ENCODE data around the gene BLOC1S1.
"Not testable (repeated sequence)": the region's sequence is repeated elsewhere in the genome, so short reads cannot be mapped to it uniquely, and the experiment has no call there.

BLOC1S1 gene

DNA sequence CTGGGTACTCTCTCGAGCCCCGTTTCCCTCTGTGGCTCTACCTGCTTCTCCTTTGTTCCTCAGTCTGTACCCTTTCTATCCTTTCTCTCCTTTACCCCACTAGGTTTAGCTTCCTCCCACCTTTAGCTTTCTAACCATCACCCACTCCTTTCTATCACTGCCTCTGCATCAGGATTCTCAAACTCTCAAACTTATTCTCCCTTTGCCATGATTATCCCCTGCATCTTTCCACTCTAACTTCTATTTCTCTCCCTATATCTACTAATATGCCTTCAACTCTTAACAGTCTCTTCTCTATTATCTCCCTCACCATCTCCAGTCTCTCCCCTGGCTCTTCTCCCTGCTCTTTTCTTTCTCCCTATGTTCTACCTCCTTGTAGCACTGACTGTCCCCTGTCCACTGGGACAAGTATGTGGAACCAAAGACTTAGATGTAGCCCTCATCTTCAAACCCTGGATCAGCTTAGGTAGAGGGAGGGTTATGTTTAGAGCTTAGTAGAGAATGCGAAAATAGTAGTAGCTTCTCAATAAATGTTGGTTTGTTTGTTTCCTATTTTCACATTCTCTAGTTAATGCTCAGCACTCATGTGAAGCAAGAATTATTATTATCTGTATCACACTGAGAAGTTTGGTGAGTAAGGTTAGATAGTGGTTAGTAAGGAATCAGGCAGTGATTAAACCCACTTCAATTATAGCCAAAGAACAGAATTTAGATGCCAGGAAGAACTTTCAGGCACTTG, 30.5 kb downstream of the BLOC1S1 start:
- no peak for DNase-seq

DNA sequence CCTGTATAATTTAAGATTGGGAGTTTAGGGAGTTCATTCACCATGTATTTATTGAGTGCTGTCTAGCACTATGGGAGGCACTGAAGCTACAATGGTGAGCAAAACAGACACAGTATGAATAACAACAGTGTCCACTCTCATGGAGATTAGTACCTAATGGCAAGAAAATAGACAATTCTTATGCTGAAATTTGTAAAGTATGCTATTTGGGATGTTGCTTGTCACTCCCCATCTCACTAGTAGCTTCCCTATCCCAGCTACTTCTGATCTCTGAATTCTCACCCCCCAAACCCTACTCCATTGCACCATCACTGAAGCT, 31.0 kb downstream of the BLOC1S1 start:
- DNase-seq, result no peak

DNA sequence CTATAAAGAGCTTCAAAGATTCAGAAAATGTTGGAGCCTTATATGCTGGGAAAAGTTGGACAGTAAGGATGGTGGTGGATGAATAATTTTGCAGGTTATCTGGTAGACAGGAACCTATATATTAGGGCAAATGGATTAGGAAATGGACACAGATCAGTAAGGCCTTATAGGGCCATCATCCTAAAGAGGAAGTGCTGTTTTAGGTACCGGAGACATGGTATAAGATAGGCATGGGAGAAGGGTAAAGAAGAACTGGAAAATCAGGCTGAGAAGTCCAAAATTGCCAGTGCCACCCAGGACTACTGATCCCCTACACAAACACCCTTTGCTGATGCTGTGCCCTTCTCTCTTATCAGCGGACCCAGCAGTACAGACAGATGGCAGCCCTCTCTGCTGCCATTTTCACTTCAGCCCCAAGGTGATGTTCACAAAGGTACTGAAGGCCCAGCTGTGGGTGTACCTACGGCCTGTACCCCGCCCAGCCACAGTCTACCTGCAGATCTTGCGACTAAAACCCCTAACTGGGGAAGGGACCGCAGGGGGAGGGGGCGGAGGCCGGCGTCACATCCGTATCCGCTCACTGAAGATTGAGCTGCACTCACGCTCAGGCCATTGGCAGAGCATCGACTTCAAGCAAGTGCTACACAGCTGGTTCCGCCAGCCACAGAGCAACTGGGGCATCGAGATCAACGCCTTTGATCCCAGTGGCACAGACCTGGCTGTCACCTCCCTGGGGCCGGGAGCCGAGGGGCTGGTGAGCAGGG, 32.6 kb downstream of the BLOC1S1 start:
- no peak for DNase-seq

DNA sequence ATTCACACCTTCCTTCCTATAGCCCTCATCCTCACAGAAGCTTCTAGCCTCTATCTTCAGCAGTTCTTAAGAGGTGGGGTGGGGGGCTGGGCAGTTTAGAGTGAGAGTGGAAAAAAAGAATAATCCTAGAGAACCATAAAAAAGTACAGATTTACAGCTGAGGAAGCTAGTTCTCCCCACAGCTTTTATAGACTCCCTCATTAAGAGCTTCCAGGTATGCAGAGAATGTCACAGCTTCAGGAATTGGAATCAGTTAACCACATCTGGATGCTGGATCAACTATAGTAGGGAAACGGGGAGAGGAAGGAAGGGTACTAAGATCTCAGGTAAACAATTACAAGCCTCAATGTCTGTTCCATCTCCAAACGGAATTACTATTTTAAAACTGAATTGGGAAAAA, 39.4 kb downstream of the BLOC1S1 start:
- no peak for DNase-seq

DNA sequence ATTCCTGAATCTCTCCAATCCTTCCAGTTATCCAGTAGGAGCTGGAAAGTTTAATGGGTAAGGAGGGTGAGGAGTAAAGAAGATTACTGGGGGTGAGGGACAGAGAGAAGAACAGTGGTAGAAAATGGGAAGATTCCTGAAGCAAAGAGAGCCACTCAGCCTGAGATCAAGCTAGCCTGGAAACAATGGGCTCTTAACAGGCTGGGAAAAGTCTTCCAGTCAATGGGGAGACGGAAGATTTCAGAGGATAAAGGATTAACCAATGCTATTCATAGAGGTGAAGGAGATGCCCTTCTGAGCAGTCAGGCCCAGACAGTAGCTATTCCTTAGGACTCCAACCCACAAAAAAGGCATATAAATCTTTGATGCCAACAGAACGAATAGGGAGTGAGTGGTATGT, 41.9 kb downstream of the BLOC1S1 start:
- DNase-seq, result no peak

DNA sequence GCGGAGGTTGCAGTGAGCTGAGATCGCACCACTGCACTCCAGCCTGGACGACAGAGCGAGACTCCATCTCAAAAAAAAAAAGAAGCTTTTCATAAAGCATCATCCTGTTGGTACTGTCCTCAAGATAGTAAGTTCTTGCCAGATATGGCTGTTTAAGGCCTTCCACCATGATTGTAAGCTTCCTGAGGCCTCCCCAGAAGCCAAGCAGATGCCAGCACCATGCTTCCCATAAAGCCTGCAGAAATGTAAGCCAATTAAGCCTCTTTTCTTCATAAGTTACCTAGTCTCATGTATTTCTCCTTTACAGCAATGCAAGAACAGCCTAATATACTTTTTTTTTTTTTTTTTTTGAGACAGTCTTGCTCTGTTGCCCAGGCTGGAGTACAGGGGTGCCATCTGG, 42.7 kb downstream of the BLOC1S1 start:
- not testable (repeated sequence) for DNase-seq

DNA sequence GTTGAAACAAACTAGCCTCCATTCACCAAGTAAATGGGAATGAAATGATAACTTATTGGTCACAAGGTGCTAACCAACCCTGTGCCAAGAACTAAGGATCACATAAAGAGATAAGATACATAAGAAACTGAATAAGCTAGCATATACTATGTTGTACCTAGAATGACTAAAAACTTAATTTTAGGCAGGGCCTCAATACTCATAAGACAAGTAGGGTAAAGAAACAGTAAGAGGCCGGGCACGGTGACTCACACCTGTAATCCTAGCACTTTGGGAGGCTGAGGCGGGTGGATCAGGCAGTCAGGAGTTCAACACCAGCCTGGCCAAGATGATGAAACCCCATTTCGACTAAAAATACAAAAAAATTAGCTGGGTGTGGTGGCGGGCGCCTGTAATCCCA, 44.8 kb downstream of the BLOC1S1 start:
- DNase-seq, result no peak

DNA sequence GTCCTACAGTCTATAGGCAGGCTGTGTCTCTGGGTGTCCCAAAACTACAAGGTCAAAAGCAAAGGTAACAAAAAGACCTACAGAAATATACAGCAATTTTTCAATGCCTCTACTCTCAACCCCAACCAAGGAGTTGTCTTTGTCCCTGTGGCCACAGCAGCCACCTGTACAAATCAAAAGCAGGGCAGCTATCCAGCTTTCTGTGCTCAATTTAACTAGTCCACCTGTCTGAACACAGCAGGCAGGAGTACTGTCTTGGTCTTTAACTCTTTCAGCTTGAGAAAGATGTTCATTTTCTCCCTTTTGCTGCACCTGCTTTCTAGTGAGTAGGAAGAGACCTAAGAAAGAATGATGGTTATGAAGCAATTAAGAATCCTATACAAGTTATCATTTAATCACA, 46.8 kb downstream of the BLOC1S1 start:
- DNase-seq, result no peak

DNA sequence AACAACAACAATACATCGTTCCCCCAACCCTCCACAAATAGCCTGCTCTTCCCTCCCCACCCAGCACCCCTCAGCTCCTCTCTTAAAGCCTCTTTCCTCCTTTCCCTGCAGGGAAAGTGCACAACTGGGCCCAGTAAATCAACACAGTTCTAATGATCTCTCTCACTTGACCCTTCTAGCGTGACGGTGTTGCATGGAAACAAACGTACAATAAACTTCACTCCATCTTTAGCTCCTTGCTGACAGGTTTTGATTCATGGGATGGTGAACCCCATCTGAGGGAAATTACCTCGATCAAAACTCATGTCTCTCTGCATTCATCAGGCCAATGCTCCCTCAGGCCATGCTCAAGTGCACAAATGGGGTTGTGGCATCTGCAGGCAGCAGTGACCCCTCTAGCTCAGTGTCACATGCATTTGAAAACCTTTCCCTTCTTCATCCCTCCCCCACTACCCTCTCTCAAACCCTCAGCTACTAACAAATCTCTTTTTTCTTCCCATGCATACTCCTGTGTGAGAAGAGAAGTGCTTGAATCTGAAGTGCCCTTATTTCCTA, 50.0 kb downstream of the BLOC1S1 start:
- no peak for DNase-seq

DNA sequence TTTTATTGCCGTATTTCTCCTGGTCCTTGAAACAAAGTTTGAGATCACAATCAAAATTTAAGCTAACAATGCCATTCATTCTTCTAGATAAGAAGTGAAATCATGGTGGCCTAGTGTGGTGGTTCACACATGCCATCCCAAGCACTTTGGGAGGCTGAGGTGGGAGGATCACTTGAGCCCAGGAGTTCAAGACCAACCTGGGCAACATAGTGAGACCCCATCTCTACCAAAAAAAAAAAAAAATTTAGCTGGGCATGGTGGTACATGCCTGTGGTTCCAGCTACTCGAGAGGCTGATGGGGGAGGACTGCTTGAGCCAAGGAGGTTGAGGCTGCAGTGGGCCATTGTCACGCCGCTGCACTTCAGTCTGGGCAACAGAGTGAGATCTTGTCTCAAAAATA, 51.3 kb downstream of the BLOC1S1 start:
- DNase-seq, result no peak
